ENCODE results near the gene SEC22A. TPM values are rescaled to one million over a fixed set of nuclear protein-coding genes. Genes with fewer than 3 reads are reported as not detected.
"Not testable (repeated sequence)": the region's sequence is repeated elsewhere in the genome, so short reads cannot be mapped to it uniquely, and the experiment has no call there.

SEC22A gene
- total RNA-seq, 3 donors from 2014 or later (not counting 1 experiment from before 2014, with no cell fraction given), result 16.4 to 21.2 (median 17.0) TPM

- Mint-ChIP-seq H3K36me3 (no peaks in the 10 kb centered on the region), H3K27ac (peak overlapping the region; percentile 96 to 98), H3K9me3 (no peaks in the 10 kb centered on the region), H3K4me1 (peaks cover 22 to 26% of the 10 kb centered on the region in 2 donors), H3K4me3 (peak overlapping the region; percentile 95), H3K27me3 (ENCODE audit: low read depth in 2 of 2) (peaks cover 0 to 3% of the 10 kb centered on the region in 2 donors)
- intact Hi-C loops (cut with micrococcal nuclease), result loop anchor here (5.0 kb wide), 3 partner anchors 410 to 640 kb away; partner anchors contain the start of genes DTX3L, HSPBAP1, PARP14 and PARP9
- H3K9me3 ChIP-seq (ENCODE audit: control insufficient read depth, insufficient read depth, low read length), result no peaks in the 10 kb centered on the region
- TF ChIP-seq CTCF (IDR thresholded peaks at IDR 0.05), result no peak
- DNase-seq (no peak), ATAC-seq (no peak)
- no peaks in the 10 kb centered on the region for H3K36me3 ChIP-seq (ENCODE audit: control insufficient read depth, insufficient read depth, low read length)
- H3K4me1 ChIP-seq (ENCODE audit: control insufficient read depth, insufficient read depth, low read length), result peaks cover 15% of the 10 kb centered on the region
- peak overlapping the region; percentile 87 for H3K4me3 ChIP-seq (ENCODE audit: low read length)
- H3K27me3 ChIP-seq (ENCODE audit: control insufficient read depth, insufficient read depth, low read length), result no peaks in the 10 kb centered on the region
- WGBS (ENCODE audit: insufficient coverage), result 4% methylated on average over 7 of the region's 7 CpGs
- H3K27ac ChIP-seq (ENCODE audit: low read length), result peak overlapping the region; percentile 95
Observed at GRCh38 chr3:123202451-123202850, 708 bp downstream of the SEC22A start.

DNA sequence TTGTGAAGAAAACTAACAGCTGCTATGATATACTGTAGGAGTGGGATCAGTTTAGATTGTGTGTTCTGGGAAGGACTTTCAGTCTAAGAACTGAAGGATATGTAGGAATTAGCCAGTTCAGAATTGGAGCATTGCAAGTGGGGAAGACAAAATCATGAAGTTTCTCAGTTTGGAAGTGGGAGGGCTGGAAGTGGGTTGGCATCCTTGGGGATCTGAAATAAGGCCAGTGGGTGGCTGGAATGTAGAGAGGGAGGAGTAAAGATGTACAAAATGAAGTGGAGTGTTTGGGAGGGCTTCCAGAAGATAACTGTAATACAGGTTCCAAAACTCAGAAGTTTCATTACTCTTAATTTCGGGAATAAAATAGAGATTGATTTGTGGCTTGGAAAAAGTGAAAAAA lies 17.2 kb downstream of the SEC22A start:
- no peak for DNase-seq
- H3K36me3 ChIP-seq (ENCODE audit: control insufficient read depth, insufficient read depth, low read length), result peaks cover 14% of the 10 kb centered on the region
- H3K27ac Mint-ChIP-seq, result no peak overlapping the region
- H3K4me1 ChIP-seq (ENCODE audit: control insufficient read depth, insufficient read depth, low read length), result no peaks in the 10 kb centered on the region
- H3K4me3 ChIP-seq (ENCODE audit: low read length), result no peak overlapping the region
- no peaks in the 10 kb centered on the region for H3K9me3 ChIP-seq (ENCODE audit: control insufficient read depth, insufficient read depth, low read length)
- 80% methylated on average over 1 of the region's 1 CpG for WGBS (ENCODE audit: insufficient coverage)
- H3K27ac ChIP-seq (ENCODE audit: low read length), result no peak overlapping the region
- ATAC-seq, result no peak
- no peaks in the 10 kb centered on the region for H3K27me3 ChIP-seq (ENCODE audit: control insufficient read depth, insufficient read depth, low read length)
- no peaks in the 10 kb centered on the region for H3K27me3 Mint-ChIP-seq (ENCODE audit: low read depth in 2 of 2)
- H3K4me3 Mint-ChIP-seq, result no peak overlapping the region
- no peak for TF ChIP-seq CTCF (IDR thresholded peaks at IDR 0.05)
- intact Hi-C loops (cut with micrococcal nuclease), result no loop called here
- H3K36me3 Mint-ChIP-seq, result no peaks in the 10 kb centered on the region
- peaks cover 15 to 34% of the 10 kb centered on the region in 2 donors for H3K4me1 Mint-ChIP-seq
- no peaks in the 10 kb centered on the region for H3K9me3 Mint-ChIP-seq

DNA sequence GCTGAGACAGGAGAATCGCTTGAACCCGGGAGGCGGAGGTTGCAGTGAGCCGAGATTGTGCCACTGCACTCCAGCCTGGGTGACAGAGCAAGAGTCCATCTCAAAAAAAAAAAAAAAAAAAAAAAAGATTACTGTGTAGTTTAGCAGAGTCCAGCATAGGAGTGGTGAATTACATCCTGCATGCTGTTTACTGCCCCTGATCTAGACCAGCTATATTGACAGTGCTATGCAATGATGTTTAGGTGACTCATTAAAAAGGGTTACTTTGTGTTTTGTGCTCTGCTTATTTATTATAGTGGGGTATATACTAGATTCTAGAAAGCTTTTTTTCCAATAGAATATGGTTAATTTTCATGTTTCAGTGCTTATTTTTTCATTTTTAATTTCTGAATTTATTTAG lies 19.6 kb downstream of the SEC22A start:
- H3K4me3 Mint-ChIP-seq; H3K4me1 ChIP-seq (ENCODE audit: control insufficient read depth, insufficient read depth, low read length); H3K4me3 ChIP-seq (ENCODE audit: low read length); H3K27me3 ChIP-seq (ENCODE audit: control insufficient read depth, insufficient read depth, low read length); H3K9me3 Mint-ChIP-seq; intact Hi-C loops (cut with micrococcal nuclease); H3K9me3 ChIP-seq (ENCODE audit: control insufficient read depth, insufficient read depth, low read length); H3K27ac Mint-ChIP-seq; H3K27ac ChIP-seq (ENCODE audit: low read length); H3K36me3 Mint-ChIP-seq; DNase-seq; H3K27me3 Mint-ChIP-seq (ENCODE audit: low read depth in 2 of 2); ATAC-seq: not testable (repeated sequence)
- WGBS (ENCODE audit: insufficient coverage), result 80% methylated on average over 1 of the region's 4 CpGs
- H3K36me3 ChIP-seq (ENCODE audit: control insufficient read depth, insufficient read depth, low read length), result peaks cover 13% of the 10 kb centered on the region
- peaks cover 14 to 18% of the 10 kb centered on the region in 2 donors for H3K4me1 Mint-ChIP-seq

DNA sequence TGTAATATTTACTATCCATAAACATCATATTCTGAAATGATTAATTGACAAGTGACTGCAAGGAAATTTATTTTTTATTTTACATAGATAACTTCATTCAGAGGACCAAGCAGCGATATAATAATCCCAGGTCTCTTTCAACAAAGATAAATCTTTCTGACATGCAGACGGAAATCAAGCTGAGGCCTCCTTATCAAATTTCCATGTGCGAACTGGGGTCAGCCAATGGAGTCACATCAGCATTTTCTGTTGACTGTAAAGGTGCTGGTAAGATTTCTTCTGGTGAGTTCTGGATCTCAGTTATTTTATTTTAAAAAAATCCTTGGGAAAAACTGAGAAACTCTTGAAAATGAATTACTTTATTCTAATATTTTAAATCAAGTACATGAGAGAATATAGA lies 23.3 kb downstream of the SEC22A start:
- ATAC-seq (no peak), DNase-seq (no peak)
- Mint-ChIP-seq H3K36me3 (peaks cover 38% of the 10 kb centered on the region), H3K9me3 (peaks cover 2 to 7% of the 10 kb centered on the region in 2 donors), H3K27ac (no peak overlapping the region), H3K27me3 (ENCODE audit: low read depth in 2 of 2) (no peaks in the 10 kb centered on the region), H3K4me1 (peaks cover 8 to 19% of the 10 kb centered on the region in 2 donors), H3K4me3 (no peak overlapping the region)
- Histone ChIP-seq H3K9me3 (ENCODE audit: control insufficient read depth, insufficient read depth, low read length) (peaks cover 15% of the 10 kb centered on the region), H3K27me3 (ENCODE audit: control insufficient read depth, insufficient read depth, low read length) (no peaks in the 10 kb centered on the region), H3K27ac (ENCODE audit: low read length) (no peak overlapping the region), H3K4me3 (ENCODE audit: low read length) (no peak overlapping the region), H3K4me1 (ENCODE audit: control insufficient read depth, insufficient read depth, low read length) (no peaks in the 10 kb centered on the region), H3K36me3 (ENCODE audit: control insufficient read depth, insufficient read depth, low read length) (peaks cover 17% of the 10 kb centered on the region)
- intact Hi-C loops (cut with micrococcal nuclease), result no loop called here
- no peak for TF ChIP-seq CTCF (IDR thresholded peaks at IDR 0.05)
- 98% methylated on average over 3 of the region's 3 CpGs for WGBS (ENCODE audit: insufficient coverage)
